ENCODE data around the gene MBNL3. TPM values are rescaled to one million over a fixed set of nuclear protein-coding genes. Genes with fewer than 3 reads are reported as not detected.
"Not testable (repeated sequence)": the region's sequence is repeated elsewhere in the genome, so short reads cannot be mapped to it uniquely, and the experiment has no call there.

Gene MBNL3
- total RNA-seq, 1 donor from 2014 or later, result 3.1 TPM

DNA sequence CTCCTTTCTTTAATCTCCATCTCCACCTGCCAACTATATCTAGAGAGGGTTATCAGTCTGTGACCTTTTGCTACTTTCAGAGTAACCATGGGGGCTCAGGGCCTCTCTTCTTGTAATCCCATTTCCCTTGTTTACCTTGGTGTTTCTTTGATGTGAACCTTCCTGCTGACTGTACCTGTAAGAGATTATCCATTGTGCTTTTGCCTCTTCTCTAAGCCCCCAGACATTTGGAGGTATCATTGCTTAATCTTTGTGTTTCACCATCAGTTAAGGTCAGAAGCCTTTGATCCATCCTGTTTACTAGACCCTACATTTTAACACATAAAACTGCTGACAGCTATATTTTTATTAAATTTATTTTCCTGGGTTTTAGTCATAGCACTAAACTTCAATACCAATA, 157.8 kb downstream of the MBNL3 start:
- Histone ChIP-seq H3K27ac (no peak overlapping the region), H3K9me3 (peaks cover 0 to 7% of the 10 kb centered on the region in 2 donors), H3K27me3 (no peaks in the 10 kb centered on the region), H3K4me3 (no peak overlapping the region), H3K4me1 (no peaks in the 10 kb centered on the region), H3K36me3 (no peaks in the 10 kb centered on the region)
- intact Hi-C loops (cut with DNase I), result no loop called here
- DNase-seq (ENCODE audit: low spot score in 2 of 2), result no peak
- TF ChIP-seq, protein P1, sequence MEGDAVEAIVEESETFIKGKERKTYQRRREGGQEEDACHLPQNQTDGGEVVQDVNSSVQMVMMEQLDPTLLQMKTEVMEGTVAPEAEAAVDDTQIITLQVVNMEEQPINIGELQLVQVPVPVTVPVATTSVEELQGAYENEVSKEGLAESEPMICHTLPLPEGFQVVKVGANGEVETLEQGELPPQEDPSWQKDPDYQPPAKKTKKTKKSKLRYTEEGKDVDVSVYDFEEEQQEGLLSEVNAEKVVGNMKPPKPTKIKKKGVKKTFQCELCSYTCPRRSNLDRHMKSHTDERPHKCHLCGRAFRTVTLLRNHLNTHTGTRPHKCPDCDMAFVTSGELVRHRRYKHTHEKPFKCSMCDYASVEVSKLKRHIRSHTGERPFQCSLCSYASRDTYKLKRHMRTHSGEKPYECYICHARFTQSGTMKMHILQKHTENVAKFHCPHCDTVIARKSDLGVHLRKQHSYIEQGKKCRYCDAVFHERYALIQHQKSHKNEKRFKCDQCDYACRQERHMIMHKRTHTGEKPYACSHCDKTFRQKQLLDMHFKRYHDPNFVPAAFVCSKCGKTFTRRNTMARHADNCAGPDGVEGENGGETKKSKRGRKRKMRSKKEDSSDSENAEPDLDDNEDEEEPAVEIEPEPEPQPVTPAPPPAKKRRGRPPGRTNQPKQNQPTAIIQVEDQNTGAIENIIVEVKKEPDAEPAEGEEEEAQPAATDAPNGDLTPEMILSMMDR (IDR thresholded peaks at IDR 0.05), result no peak

DNA sequence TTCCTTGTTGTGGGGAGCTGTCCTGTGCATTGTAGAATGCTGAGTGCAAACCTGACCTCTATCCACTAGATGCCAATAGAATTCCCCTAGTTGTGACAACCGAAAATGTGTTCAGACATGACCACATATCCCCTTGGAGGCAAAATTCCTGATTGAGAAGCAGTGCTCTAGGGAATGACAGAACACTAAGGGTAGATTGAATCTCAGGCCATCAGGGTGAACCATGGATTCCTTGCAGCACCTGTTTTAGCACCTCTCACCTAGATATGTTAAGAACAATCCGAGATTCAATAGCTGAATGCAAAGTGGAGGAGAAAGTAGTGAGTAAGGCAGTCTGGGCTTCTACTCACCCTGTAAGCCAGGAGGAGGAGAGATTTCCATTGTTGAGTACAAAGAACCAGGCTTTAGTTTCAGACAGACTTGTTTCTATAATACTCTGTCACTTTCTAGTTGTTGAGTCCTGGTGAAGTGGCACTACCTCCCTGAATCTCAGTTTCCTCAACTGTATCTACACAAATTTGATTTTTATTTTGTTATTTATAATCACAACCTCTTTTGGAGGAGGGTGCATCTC, 158.6 kb downstream of the MBNL3 start:
- Histone ChIP-seq H3K36me3 (no peaks in the 10 kb centered on the region), H3K27ac (no peak overlapping the region), H3K9me3 (peaks cover 0 to 7% of the 10 kb centered on the region in 2 donors), H3K4me1 (no peaks in the 10 kb centered on the region), H3K27me3 (no peaks in the 10 kb centered on the region), H3K4me3 (no peak overlapping the region)
- intact Hi-C loops (cut with DNase I), result no loop called here
- DNase-seq (ENCODE audit: low spot score in 2 of 2), result no peak
- TF ChIP-seq, protein P1 (IDR thresholded peaks at IDR 0.05), result no peak

DNA sequence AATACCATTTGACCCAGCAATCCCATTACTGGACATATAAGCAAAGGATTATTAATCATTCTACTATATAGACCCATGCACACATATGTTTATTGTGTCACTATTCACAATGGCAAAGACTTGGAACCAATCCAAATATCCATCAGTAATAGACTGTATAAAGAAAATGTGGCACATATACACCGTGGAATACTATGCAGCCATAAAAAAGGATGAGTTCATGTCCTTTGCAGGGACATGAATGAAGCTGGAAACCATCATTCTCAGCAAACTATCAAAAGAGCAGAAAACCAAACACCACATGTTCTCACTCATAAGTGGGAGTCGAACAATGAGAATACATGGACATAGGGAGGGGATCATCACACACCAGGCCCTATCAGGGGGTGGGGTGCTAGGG, 161.9 kb downstream of the MBNL3 start:
- intact Hi-C loops (cut with DNase I), result not testable (repeated sequence)

More for the DNA sequence above, 161.9 kb downstream of the MBNL3 start:
- not testable (repeated sequence) for H3K36me3 ChIP-seq; H3K27me3 ChIP-seq; H3K9me3 ChIP-seq; H3K4me1 ChIP-seq; H3K4me3 ChIP-seq; H3K27ac ChIP-seq; DNase-seq (ENCODE audit: low spot score in 2 of 2)
